WTC11 (cell line): ENCODE data around the gene FAM25A. TPM values are rescaled to one million over a fixed set of nuclear protein-coding genes. Genes with fewer than 3 reads are reported as not detected.

Source experiments
- ATAC-seq: fragments of 200-7000 bp; cut with Tn5 transposase; 2 replicates; pipeline ENCODE4 v1.10.0; 2021; ENCODE audit warnings: mild to moderate bottlenecking, moderate library complexity
- CTCF ChIA-PET: fragments of 300-600 bp; sonication (Branson Sonifier 250); formaldehyde crosslinking; loops from one replicate; lab custom pipeline; 2021; ENCODE audit warnings: antibody characterized with exemption; lab: Charles Lee
- POLR2A ChIA-PET: fragments of 350-600 bp; sonication (Branson Sonifier 250); formaldehyde crosslinking; loops from one replicate; lab custom pipeline; 2021; ENCODE audit warnings: antibody characterized with exemption; lab: Charles Lee
- DNase-seq: peaks from one replicate; pipeline ENCODE4 v3.0.0; 2021; ENCODE audit warnings: low spot score
- H3K27ac Mint-ChIP-seq: 2 replicates; pipeline ENCODE4 v1.8.0; 2021; ENCODE audit warnings: mixed read lengths
- H3K27me3 Mint-ChIP-seq: 2 replicates; pipeline ENCODE4 v1.8.0; 2021; ENCODE audit warnings: low read depth, mild to moderate bottlenecking, moderate library complexity, mixed read lengths
- H3K36me3 Mint-ChIP-seq: 2 replicates; pipeline ENCODE4 v1.8.0; 2021; ENCODE audit warnings: mixed read lengths
- H3K4me1 Mint-ChIP-seq: 2 replicates; pipeline ENCODE4 v1.8.0; 2022; ENCODE audit warnings: mixed read lengths
- H3K4me3 Mint-ChIP-seq: 2 replicates; pipeline ENCODE4 v1.8.0; 2021; ENCODE audit warnings: mild to moderate bottlenecking, moderate library complexity, mixed read lengths
- H3K9me3 Mint-ChIP-seq: 2 replicates; pipeline ENCODE4 v1.8.0; 2021; ENCODE audit warnings: mixed read lengths
- CBFB ChIP-seq: sonication (generic); formaldehyde crosslinking; IDR thresholded peaks from 2 replicates; pipeline ENCODE4 v1.8.1; 2022; ENCODE audit warnings: mild to moderate bottlenecking, low read depth, missing genetic modification reagents
- ESRRA ChIP-seq: sonication (generic); formaldehyde crosslinking; IDR thresholded peaks from 2 replicates; pipeline ENCODE4 v1.8.1; 2022; ENCODE audit warnings: mild to moderate bottlenecking, missing genetic modification reagents, borderline replicate concordance
- FOXJ3 ChIP-seq: sonication (generic); formaldehyde crosslinking; IDR thresholded peaks from 2 replicates; pipeline ENCODE4 v1.9.0; 2021; ENCODE audit warnings: missing genetic modification reagents, mild to moderate bottlenecking, borderline replicate concordance
- HMGXB4 ChIP-seq: sonication (generic); formaldehyde crosslinking; IDR thresholded peaks from 2 replicates; pipeline ENCODE4 v1.8.1; 2023; ENCODE audit warnings: mild to moderate bottlenecking, moderate library complexity, missing genetic modification reagents
- IRF2 ChIP-seq: sonication (generic); formaldehyde crosslinking; IDR thresholded peaks from 2 replicates; pipeline ENCODE4 v1.8.0; 2022; ENCODE audit warnings: low read depth, missing genetic modification reagents, borderline replicate concordance
- JAZF1 ChIP-seq: fragments of 250-450 bp; sonication (Bioruptor Pico); IDR thresholded peaks from 2 replicates; pipeline ENCODE4 v1.9.0; 2021; ENCODE audit warnings: moderate library complexity, mild to moderate bottlenecking, inconsistent platforms
- OVOL2 ChIP-seq: fragments of 250-450 bp; sonication (Bioruptor Pico); IDR thresholded peaks from 2 replicates; pipeline ENCODE4 v1.9.0; 2021; ENCODE audit warnings: mild to moderate bottlenecking, borderline replicate concordance
- SMAD4 ChIP-seq: sonication (generic); formaldehyde crosslinking; IDR thresholded peaks from 2 replicates; pipeline ENCODE4 v1.8.0; 2022; ENCODE audit warnings: mild to moderate bottlenecking, missing genetic modification reagents
- TCF7 ChIP-seq: sonication (generic); formaldehyde crosslinking; IDR thresholded peaks from 2 replicates; pipeline ENCODE4 v1.8.0; 2022; ENCODE audit warnings: mild to moderate bottlenecking, low read depth, missing genetic modification reagents, moderate library complexity
- ZNF416 ChIP-seq: fragments of 250-450 bp; sonication (Bioruptor Pico); IDR thresholded peaks from 2 replicates; pipeline ENCODE4 v1.9.0; 2021; ENCODE audit warnings: mild to moderate bottlenecking, inconsistent platforms
- ZNF671 ChIP-seq: fragments of 250-450 bp; sonication (Bioruptor Pico); IDR thresholded peaks from 2 replicates; pipeline ENCODE4 v1.8.0; 2021; ENCODE audit warnings: mild to moderate bottlenecking
- total RNA-seq: library from RNA; stranded (reverse); gene quantifications from 3 replicates; pipeline ENCODE4 v1.2.3, GENCODE V29; 2021
- TF ChIP-seq, protein P1 (sequence below): sonication (generic); formaldehyde crosslinking; IDR thresholded peaks from 2 replicates; pipeline ENCODE4 v1.8.1; 2022; ENCODE audit warnings: mild to moderate bottlenecking, missing genetic modification reagents, moderate library complexity, borderline replicate concordance
- TF ChIP-seq, protein P2 (sequence below): sonication (generic); formaldehyde crosslinking; IDR thresholded peaks from 2 replicates; pipeline ENCODE4 v1.8.1; 2022; ENCODE audit warnings: missing genetic modification reagents, borderline replicate concordance
- TF ChIP-seq, protein P3 (sequence below): fragments of 250-450 bp; sonication (Bioruptor Pico); IDR thresholded peaks from 2 replicates; pipeline ENCODE4 v1.9.0; 2021; ENCODE audit warnings: mild to moderate bottlenecking, borderline replicate concordance
- TF ChIP-seq, protein P4 (sequence below): sonication (generic); formaldehyde crosslinking; IDR thresholded peaks from 2 replicates; pipeline ENCODE4 v1.8.1; 2022; ENCODE audit warnings: mild to moderate bottlenecking, moderate library complexity, missing genetic modification reagents
- TF ChIP-seq, protein P5 (sequence below): sonication (generic); formaldehyde crosslinking; conservative IDR thresholded peaks from 2 replicates; pipeline ENCODE4 v1.8.1; 2022; ENCODE audit warnings: mild to moderate bottlenecking, missing genetic modification reagents

The FAM25A gene
- total RNA-seq, 1 experiment from 2014 or later, result not detected

DNA sequence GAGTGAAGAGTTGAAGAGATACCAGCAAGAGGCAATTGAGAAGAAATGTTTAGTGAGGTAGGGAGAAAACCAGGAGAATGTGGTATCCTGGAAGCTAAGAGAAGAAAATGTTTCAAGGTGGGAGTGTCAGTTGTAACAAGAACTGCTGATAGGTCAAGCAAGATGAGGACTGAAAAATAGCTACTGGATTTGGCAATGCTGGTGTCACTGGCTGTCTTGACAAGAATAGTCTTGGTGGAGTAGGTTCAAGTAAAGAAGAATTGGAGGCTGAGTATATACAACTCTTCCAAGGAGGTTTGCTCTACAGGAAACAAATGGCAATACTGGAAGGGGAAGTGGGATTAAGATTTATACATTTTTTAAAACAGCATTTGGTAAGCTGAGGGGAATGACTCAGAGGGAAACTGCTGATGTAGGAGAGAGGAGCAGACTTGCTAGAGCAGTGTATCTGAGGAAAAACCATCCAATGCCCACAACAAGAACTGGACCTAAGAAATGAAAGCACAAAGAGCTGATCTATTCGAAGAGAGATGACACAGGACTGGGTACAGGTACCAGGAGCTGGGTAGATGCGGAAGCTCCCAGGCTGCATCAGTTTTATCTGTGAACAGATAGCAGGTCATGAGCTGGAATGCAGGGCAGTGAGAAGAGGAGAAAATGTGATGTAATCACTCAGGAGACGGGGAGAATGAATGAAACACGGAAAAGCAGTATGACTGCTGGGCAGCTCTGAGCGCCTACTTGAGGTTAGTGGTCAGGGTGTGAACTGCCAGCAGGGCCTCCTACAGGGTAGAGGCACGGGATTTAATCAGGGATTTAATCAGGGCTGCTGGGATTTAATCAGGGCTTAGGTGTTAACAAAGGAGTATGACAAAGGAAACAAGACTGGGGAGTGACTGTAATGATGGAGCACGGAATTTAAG, 34.5 kb downstream of the FAM25A start:
- DNase-seq, result no peak
- CTCF ChIA-PET, result interaction anchor here (1.0 to 1.3 kb wide), 3 partner anchors 88 to 115 kb away, joined by 3 to 4 read pairs (median 3); no protein-coding TSS in a partner anchor
- no peak for TF ChIP-seq ZNF416 (CRISPR knock-in tag)
- TF ChIP-seq, protein P1, sequence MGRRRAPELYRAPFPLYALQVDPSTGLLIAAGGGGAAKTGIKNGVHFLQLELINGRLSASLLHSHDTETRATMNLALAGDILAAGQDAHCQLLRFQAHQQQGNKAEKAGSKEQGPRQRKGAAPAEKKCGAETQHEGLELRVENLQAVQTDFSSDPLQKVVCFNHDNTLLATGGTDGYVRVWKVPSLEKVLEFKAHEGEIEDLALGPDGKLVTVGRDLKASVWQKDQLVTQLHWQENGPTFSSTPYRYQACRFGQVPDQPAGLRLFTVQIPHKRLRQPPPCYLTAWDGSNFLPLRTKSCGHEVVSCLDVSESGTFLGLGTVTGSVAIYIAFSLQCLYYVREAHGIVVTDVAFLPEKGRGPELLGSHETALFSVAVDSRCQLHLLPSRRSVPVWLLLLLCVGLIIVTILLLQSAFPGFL, result no peak
- TF ChIP-seq, protein P2, sequence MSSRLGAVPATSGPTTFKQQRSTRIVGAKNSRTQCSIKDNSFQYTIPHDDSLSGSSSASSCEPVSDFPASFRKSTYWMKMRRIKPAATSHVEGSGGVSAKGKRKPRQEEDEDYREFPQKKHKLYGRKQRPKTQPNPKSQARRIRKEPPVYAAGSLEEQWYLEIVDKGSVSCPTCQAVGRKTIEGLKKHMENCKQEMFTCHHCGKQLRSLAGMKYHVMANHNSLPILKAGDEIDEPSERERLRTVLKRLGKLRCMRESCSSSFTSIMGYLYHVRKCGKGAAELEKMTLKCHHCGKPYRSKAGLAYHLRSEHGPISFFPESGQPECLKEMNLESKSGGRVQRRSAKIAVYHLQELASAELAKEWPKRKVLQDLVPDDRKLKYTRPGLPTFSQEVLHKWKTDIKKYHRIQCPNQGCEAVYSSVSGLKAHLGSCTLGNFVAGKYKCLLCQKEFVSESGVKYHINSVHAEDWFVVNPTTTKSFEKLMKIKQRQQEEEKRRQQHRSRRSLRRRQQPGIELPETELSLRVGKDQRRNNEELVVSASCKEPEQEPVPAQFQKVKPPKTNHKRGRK (CRISPR knock-in tag), result no peak
- TF ChIP-seq FOXJ3 (CRISPR knock-in tag), result no peak
- TF ChIP-seq, protein P3, sequence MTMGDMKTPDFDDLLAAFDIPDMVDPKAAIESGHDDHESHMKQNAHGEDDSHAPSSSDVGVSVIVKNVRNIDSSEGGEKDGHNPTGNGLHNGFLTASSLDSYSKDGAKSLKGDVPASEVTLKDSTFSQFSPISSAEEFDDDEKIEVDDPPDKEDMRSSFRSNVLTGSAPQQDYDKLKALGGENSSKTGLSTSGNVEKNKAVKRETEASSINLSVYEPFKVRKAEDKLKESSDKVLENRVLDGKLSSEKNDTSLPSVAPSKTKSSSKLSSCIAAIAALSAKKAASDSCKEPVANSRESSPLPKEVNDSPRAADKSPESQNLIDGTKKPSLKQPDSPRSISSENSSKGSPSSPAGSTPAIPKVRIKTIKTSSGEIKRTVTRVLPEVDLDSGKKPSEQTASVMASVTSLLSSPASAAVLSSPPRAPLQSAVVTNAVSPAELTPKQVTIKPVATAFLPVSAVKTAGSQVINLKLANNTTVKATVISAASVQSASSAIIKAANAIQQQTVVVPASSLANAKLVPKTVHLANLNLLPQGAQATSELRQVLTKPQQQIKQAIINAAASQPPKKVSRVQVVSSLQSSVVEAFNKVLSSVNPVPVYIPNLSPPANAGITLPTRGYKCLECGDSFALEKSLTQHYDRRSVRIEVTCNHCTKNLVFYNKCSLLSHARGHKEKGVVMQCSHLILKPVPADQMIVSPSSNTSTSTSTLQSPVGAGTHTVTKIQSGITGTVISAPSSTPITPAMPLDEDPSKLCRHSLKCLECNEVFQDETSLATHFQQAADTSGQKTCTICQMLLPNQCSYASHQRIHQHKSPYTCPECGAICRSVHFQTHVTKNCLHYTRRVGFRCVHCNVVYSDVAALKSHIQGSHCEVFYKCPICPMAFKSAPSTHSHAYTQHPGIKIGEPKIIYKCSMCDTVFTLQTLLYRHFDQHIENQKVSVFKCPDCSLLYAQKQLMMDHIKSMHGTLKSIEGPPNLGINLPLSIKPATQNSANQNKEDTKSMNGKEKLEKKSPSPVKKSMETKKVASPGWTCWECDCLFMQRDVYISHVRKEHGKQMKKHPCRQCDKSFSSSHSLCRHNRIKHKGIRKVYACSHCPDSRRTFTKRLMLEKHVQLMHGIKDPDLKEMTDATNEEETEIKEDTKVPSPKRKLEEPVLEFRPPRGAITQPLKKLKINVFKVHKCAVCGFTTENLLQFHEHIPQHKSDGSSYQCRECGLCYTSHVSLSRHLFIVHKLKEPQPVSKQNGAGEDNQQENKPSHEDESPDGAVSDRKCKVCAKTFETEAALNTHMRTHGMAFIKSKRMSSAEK (CRISPR knock-in tag), result no peak
- no peak for TF ChIP-seq ESRRA
- TF ChIP-seq OVOL2 (CRISPR knock-in tag), result no peak
- no peak for TF ChIP-seq TCF7 (CRISPR knock-in tag)
- TF ChIP-seq HMGXB4, result no peak
- no peak for TF ChIP-seq IRF2 (CRISPR knock-in tag)
- H3K9me3 Mint-ChIP-seq, result no peaks in the 10 kb centered on the region
- POLR2A ChIA-PET, result no interaction called here
- peaks cover 48% of the 10 kb centered on the region for H3K36me3 Mint-ChIP-seq
- no peak overlapping the region for H3K27ac Mint-ChIP-seq
- no peaks in the 10 kb centered on the region for H3K27me3 Mint-ChIP-seq
- no peaks in the 10 kb centered on the region for H3K4me1 Mint-ChIP-seq
- H3K4me3 Mint-ChIP-seq, result no peak overlapping the region
- peak; percentile 80 for ATAC-seq

DNA sequence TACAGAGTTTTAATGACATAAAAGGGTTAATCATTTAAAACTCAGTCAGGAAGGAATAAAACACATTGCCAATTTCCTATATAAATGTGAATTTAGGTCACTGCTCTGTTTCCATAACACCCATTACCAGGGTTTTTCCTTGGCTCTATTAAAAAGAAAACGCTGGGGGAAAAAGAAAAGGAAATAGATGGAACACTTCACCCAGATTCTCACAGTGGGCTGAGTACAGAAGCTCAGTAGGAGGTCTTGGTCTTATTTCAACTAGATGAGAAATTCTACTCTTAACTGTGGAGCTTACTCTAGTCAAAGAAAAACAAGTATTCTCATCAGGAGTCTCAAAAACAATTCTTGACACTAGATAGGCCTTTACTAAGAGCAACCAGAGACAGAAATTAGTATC, 38.1 kb downstream of the FAM25A start:
- POLR2A ChIA-PET, result no interaction called here
- H3K9me3 Mint-ChIP-seq, result no peaks in the 10 kb centered on the region
- no peak overlapping the region for H3K27ac Mint-ChIP-seq
- no peaks in the 10 kb centered on the region for H3K4me1 Mint-ChIP-seq
- H3K4me3 Mint-ChIP-seq, result no peak overlapping the region
- H3K27me3 Mint-ChIP-seq, result no peaks in the 10 kb centered on the region
- H3K36me3 Mint-ChIP-seq, result peaks cover 59% of the 10 kb centered on the region
- ATAC-seq, result no peak
- CTCF ChIA-PET, result interaction anchor here (1.1 kb wide), 1 partner anchor 118 kb away, joined by 3 read pairs; no protein-coding TSS in a partner anchor
- no peak for DNase-seq
- TF ChIP-seq ZNF671 (CRISPR knock-in tag) (no peak), FOXJ3 (CRISPR knock-in tag) (no peak), CBFB (no peak), JAZF1 (CRISPR knock-in tag) (no peak), SMAD4 (CRISPR knock-in tag) (no peak)
- TF ChIP-seq, protein P4, sequence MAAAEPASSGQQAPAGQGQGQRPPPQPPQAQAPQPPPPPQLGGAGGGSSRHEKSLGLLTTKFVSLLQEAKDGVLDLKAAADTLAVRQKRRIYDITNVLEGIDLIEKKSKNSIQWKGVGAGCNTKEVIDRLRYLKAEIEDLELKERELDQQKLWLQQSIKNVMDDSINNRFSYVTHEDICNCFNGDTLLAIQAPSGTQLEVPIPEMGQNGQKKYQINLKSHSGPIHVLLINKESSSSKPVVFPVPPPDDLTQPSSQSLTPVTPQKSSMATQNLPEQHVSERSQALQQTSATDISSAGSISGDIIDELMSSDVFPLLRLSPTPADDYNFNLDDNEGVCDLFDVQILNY (CRISPR knock-in tag), result no peak
- TF ChIP-seq, protein P3 (CRISPR knock-in tag), result no peak
- TF ChIP-seq, protein P5, sequence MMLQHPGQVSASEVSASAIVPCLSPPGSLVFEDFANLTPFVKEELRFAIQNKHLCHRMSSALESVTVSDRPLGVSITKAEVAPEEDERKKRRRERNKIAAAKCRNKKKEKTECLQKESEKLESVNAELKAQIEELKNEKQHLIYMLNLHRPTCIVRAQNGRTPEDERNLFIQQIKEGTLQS, result no peak
